EH (cell line): Measurements from ENCODE around the gene SULT2B1.
"Not testable (repeated sequence)": the region's sequence is repeated elsewhere in the genome, so short reads cannot be mapped to it uniquely, and the experiment has no call there.

ENCODE experiments used
- DNase-seq: peaks from one replicate; pipeline ENCODE4 v3.0.0-alpha.2; 2015; ENCODE audit warnings: low read depth

Gene SULT2B1

GRCh38 chr19:48558018-48558684, 6.2 kb downstream of the SULT2B1 start:
- peak; percentile 78 for DNase-seq

GRCh38 chr19:48560095-48560530, 8.1 kb downstream of the SULT2B1 start:
- peak; percentile 29 for DNase-seq

DNA sequence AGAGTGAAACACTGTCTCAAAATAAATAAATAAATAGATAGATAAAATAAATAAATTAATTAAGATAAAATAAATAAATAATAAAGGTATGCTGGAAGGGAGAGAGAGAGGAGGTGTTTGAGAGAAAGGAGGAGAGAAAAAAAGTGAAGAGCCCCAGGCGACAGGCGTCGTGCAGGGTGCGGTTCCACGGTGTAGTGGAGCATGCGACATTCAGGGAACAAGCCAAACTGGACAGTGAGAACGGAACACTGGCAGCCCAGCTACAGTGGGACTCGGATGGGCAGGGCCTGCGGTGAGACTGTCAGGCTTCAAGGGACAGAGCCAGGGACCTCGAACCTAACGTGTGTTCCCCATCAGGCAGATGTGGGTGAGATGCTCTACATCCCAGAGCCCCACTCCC, 9.4 kb downstream of the SULT2B1 start:
- no peak for DNase-seq

GRCh38 chr19:48565090-48565489, 13.1 kb downstream of the SULT2B1 start:
- DNase-seq: peak; percentile 85

- DNase-seq: peak; percentile 95
Measured at GRCh38 chr19:48568345-48568886, 16.4 kb downstream of the SULT2B1 start.

DNA sequence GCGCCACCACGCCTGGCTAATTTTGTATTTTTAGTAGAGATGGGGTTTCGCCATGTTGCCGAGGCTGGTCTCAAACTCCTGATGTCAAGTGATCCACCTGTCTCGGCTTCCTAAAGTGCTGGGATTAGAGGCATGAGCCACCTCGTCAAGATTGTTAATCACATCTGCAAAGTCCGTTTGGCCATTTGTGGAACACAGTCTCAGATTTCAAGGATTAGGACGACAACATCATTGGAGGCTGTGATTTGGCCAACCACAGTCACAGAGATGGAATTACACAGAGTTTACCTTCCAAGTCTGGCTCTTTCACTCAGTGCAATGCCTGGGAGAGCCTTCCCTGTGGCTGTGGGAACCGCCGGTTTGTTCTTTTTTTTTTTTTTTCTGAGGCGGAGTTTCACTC, 17.8 kb downstream of the SULT2B1 start:
- DNase-seq: peak; percentile 39

- DNase-seq: no peak
Measured at GRCh38 chr19:48571378-48572162, 19.6 kb downstream of the SULT2B1 start.

DNA sequence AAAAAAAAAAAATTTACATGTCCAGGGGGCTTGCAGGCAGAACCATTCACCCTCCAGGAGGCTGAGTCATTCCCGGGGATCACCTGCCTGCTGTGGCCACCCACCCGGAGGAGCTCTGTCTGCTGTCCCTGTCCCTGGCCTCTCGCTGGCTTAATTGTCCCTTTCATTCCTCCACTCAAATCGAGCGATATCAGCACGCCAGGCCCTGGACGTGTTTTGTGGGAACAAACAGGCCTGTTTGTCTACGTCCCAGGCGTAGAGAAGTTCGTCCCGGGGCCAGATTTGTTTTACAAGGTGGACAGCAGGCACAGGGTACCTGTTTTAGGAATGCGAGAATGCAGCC, 21.2 kb downstream of the SULT2B1 start:
- DNase-seq: no peak

- DNase-seq: no peak
Measured at GRCh38 chr19:48575931-48576622, 24.1 kb downstream of the SULT2B1 start.

DNA sequence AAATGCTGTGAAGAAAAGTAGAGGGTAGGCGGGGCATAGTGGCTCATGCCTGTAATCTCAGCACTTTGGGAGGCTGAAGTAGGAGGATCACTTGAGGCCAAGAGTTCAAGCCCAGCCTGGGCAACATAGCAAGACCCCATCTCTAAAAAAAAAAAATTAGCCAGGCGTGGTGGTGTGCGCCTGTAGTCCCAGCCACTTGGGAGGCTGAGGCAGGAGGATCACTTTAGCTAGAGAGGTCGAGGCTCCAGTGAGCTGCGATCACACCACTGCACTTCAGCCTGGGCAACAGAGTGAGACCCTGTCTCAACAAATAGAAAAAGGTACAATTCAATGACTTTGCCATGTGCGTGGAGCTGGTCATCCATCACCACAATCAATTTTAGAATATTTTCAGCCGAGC, 25.9 kb downstream of the SULT2B1 start:
- not testable (repeated sequence) for DNase-seq

GRCh38 chr19:48578891-48579290, 26.9 kb downstream of the SULT2B1 start:
- DNase-seq: peak; percentile 63

DNA sequence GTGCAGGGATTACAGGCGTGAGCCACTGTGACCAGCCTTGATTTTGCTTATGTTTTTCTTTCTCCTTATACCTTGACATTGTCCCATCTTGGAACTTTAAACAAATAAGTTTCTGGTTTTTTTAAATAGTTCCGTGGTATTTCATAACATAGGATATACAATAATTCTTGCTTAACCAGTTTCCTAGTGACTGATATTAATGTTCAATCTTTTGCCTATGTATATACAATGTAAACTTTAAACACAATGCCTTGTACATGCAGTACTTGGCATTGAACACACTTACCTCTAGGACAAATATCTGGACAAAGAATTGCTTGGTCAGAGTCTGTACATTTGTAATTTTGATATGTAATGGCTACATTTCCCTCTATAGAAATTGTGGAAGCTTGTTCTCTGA, 30.2 kb downstream of the SULT2B1 start:
- no peak for DNase-seq

DNA sequence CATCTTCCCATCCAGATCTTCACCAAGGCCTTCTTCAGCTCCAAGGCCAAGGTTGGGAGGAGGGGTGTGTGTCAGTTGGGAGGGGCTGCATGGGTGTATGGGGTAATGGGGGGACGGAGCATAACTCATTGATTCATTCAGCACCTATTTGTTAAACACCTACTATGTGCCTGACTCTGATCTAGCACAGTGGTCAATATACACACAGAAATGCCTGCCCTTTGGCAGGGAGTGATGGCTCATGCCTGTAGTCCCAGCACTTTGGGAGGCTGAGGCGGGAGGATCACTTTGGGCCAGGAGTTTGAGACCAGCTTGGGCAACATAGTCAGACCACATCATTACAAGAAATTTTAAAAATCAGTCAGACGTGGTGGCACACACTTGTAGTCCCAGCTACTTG, 35.4 kb downstream of the SULT2B1 start:
- DNase-seq: no peak

GRCh38 chr19:48588670-48589401, 36.9 kb downstream of the SULT2B1 start:
- DNase-seq: peak; percentile 84

DNA sequence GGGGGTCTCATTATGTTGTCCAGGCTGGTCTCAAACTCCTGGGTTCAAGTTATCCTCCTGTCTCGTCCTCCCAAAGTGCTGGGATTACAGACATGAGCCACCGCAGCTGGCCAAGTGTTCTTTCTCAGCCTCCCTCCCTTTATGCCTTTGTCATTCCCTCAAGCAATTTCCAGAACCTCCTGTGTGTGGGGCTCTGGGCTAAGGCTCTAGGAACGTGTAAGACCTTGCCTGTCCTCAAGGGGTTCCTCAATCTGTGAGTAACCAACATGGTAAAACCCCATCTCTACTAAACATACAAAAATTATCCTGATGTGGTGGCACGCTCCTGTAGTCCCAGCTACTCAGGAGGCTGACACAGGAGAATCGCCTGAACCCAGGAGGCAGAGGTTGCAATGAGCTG, 39.0 kb downstream of the SULT2B1 start:
- DNase-seq: peak; percentile 28

GRCh38 chr19:48595171-48595570, 43.2 kb downstream of the SULT2B1 start:
- no peak for DNase-seq

DNA sequence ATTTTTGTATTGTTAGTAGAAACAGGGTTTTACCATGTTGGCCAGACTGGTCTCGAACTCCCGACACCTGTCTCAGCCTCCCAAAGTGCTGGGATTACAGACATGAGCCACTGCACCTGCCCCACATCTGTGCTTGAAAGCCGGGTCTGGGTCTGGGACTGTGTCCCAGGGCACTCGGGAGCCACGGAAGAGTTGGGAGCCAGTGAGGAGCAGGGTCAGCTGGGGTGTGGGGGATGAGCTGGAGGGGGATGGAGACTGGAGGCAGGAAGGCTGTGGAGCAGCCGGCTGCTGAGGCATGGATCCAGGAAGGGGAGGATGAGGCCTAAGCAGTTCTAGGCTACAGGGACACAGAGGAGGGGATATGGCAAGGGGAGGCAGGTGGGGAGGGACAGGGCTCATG, 43.9 kb downstream of the SULT2B1 start:
- DNase-seq: no peak

GRCh38 chr19:48596237-48596636, 44.3 kb downstream of the SULT2B1 start:
- no peak for DNase-seq

- no peak for DNase-seq
Measured at GRCh38 chr19:48596679-48597465, 44.9 kb downstream of the SULT2B1 start.

DNA sequence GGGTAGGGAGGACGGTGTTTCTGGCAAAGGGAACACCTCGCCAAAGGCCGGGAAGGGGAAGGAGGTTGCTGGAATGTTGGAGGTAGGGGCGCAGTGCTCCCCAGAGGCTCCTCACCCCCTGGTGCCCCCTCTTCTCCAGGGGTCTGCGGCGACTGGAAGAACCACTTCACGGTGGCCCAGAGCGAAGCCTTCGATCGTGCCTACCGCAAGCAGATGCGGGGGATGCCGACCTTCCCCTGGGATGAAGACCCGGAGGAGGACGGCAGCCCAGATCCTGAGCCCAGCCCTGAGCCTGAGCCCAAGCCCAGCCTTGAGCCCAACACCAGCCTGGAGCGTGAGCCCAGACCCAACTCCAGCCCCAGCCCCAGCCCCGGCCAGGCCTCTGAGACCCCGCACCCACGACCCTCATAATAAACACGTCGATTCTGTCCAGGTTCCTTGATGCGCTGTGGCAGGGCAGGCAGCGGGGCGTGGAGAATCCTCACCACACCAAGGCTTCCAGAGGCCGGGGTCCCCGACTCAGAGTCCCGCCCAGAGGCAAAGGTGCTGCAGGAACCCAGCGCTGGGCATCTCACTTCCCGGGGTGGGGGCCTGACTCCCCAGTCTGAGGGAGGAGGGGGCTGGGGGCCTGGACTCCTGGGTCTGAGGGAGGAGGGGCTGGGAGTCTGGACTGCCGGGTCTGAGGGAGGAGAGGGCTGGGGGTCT, 47.2 kb downstream of the SULT2B1 start:
- no peak for DNase-seq
